Activated T-helper 2 cell treated with anti-CD3 and anti-CD28 coated beads, Interferon-gamma antibody, Interleukin-2, Interleukin-4, amounts not matched to agents 10 μg/mL and 5 μg/mL and 100 μg/mL, durations not matched to agents 14 hours and 24 hours and 36 hours (primary cell): ENCODE measurements around the gene AQP5. TPM values are rescaled to one million over a fixed set of nuclear protein-coding genes. Genes with fewer than 3 reads are reported as not detected.
"Not testable (repeated sequence)": the region's sequence is repeated elsewhere in the genome, so short reads cannot be mapped to it uniquely, and the experiment has no call there.

Experiments used
- DNase-seq: peaks from one replicate; pipeline ENCODE4 v3.0.0; 2021; ENCODE audit warnings: low spot score
- H3K27ac Mint-ChIP-seq: one replicate; pipeline ENCODE4 v1.8.0; 2021; ENCODE audit warnings: mixed read lengths
- H3K27me3 Mint-ChIP-seq: one replicate; pipeline ENCODE4 v1.8.0; 2021; ENCODE audit warnings: low read depth, mixed read lengths
- H3K36me3 Mint-ChIP-seq: one replicate; pipeline ENCODE4 v1.8.0; 2021; ENCODE audit warnings: low read depth, mixed read lengths
- H3K4me1 Mint-ChIP-seq: one replicate; pipeline ENCODE4 v1.8.0; 2021; ENCODE audit warnings: low read depth, mixed read lengths
- H3K4me3 Mint-ChIP-seq: one replicate; pipeline ENCODE4 v1.8.0; 2021; ENCODE audit warnings: low read depth, mild to moderate bottlenecking, moderate library complexity, mixed read lengths
- H3K9me3 Mint-ChIP-seq: one replicate; pipeline ENCODE4 v1.8.0; 2021; ENCODE audit warnings: mixed read lengths
- intact Hi-C: fragments of 100-400 bp; cut with micrococcal nuclease; formaldehyde crosslinking; loops from one replicate; pipeline ENCODE4 v1.15.1; 2023
- total RNA-seq: library from RNA; stranded (reverse); gene quantifications from 2 replicates; pipeline ENCODE4 v1.2.3, GENCODE V29; 2022

Gene AQP5
- total RNA-seq, 1 donor from 2014 or later, result not detected

GRCh38 chr12:49974677-49975317 lies 13.1 kb downstream of the AQP5 start:
- Mint-ChIP-seq H3K4me3 (no peak overlapping the region), H3K4me1 (peaks cover 1% of the 10 kb centered on the region), H3K36me3 (no peaks in the 10 kb centered on the region), H3K27ac (no peak overlapping the region), H3K27me3 (no peaks in the 10 kb centered on the region), H3K9me3 (no peaks in the 10 kb centered on the region)
- no peak for DNase-seq
- intact Hi-C loops, result no loop called here

GRCh38 chr12:49975318-49975761 lies 13.7 kb downstream of the AQP5 start:
- Mint-ChIP-seq H3K27me3 (no peaks in the 10 kb centered on the region), H3K4me1 (peaks cover 3% of the 10 kb centered on the region), H3K27ac (no peak overlapping the region), H3K4me3 (no peak overlapping the region), H3K9me3 (no peaks in the 10 kb centered on the region), H3K36me3 (no peaks in the 10 kb centered on the region)
- DNase-seq, result no peak
- intact Hi-C loops, result no loop called here

DNA sequence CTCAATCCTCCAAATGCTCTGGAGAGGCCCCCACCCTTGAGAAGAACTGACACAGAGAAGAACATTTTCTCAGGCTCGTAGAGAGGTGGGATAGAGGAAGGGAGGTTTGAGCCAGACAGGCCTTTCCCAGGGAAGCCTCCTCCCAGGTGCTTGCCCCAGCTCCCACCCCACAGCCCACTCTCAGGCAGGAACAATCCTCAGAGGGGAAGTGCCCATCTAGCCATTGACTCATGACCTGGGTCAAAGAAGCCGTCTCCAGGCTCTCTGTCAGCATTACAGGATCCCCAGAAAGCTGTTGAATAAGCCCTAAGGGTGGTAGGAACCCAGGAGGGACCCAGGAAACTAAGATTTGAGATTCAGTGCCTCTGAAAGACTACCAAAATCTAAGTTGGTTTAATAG lies 14.9 kb downstream of the AQP5 start:
- Mint-ChIP-seq H3K36me3 (no peaks in the 10 kb centered on the region), H3K9me3 (no peaks in the 10 kb centered on the region), H3K27me3 (no peaks in the 10 kb centered on the region), H3K4me3 (no peak overlapping the region), H3K4me1 (peaks cover 3% of the 10 kb centered on the region), H3K27ac (no peak overlapping the region)
- DNase-seq, result no peak
- intact Hi-C loops, result no loop called here

DNA sequence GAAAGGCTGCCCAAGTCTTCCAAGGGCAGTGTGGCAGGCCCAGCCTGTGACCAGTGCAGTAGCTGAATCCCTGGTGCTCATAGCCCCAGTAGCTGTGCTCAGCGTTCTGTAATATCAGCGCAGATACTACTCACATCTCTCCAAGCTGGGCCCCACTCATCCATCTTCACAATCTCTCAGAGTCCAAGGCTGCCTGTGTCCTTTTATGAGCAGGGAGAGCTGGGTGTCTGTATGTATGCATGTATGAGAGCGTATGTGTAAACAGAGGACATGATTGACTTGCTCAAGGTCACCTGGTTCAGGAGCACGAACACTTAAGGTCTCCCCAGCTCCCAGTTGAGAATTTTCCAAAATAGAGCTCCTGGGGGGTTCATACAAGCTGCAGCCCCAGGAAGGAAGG lies 16.5 kb downstream of the AQP5 start:
- peaks cover 3% of the 10 kb centered on the region for H3K4me1 Mint-ChIP-seq
- H3K27ac Mint-ChIP-seq, result no peak overlapping the region
- no peak overlapping the region for H3K4me3 Mint-ChIP-seq
- no peak for DNase-seq
- H3K36me3 Mint-ChIP-seq, result no peaks in the 10 kb centered on the region
- H3K27me3 Mint-ChIP-seq, result no peaks in the 10 kb centered on the region
- H3K9me3 Mint-ChIP-seq, result no peaks in the 10 kb centered on the region
- intact Hi-C loops, result no loop called here

- no peaks in the 10 kb centered on the region for H3K9me3 Mint-ChIP-seq
Measured at GRCh38 chr12:49979016-49979586, 17.4 kb downstream of the AQP5 start.

GRCh38 chr12:49979791-49980190 lies 18.1 kb downstream of the AQP5 start:
- Mint-ChIP-seq H3K4me3 (no peak overlapping the region), H3K27ac (no peak overlapping the region), H3K4me1 (peaks cover 5% of the 10 kb centered on the region), H3K36me3 (peaks cover 6% of the 10 kb centered on the region), H3K27me3 (no peaks in the 10 kb centered on the region), H3K9me3 (no peaks in the 10 kb centered on the region)
- intact Hi-C loops, result no loop called here
- DNase-seq, result no peak

More at GRCh38 chr12:49979016-49979586, 17.4 kb downstream of the AQP5 start:
- H3K27me3 Mint-ChIP-seq, result no peaks in the 10 kb centered on the region
- no peak overlapping the region for H3K4me3 Mint-ChIP-seq
- intact Hi-C loops, result no loop called here
- H3K36me3 Mint-ChIP-seq, result no peaks in the 10 kb centered on the region
- H3K27ac Mint-ChIP-seq, result no peak overlapping the region
- H3K4me1 Mint-ChIP-seq, result peaks cover 3% of the 10 kb centered on the region
- no peak for DNase-seq

DNA sequence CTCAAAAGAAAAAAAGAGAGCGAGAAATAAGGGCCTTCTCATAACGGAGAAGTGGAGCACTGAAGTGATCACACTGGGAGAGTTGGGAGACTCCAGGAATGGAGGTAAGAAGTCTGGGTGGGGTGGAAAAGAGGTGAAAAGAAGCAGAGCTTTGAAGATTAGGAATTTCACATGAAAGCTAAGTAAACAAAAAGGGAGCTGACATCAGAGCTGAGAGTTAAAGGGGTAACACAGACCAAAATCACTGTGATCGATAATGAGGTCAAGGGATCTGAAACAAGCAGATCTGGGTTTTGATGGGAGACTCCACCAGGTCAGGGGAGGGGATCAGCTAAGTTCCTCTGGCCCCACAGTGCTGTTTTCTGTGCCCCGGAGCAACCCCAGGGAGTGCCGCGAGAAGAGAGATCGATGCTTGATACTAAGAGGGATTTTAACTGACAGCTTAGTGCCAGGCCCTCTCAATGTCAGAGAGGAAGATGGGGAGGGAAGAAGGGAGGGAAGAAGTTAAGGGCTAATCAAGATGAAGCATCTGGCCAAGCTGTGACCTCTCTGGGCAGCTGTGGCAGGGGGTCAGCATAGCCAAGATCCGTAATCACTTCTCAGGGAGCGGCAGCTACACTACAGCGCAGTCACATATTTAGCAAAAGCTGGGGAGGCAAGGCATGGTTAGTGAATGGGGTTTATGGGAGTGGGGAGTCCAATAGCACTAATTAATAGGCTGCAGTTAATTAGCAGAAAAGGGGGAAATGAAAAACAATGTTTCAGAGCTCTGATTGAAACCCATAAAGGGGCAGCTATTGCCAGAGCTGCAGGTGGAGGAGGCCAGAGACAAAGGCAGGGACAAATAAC lies 19.1 kb downstream of the AQP5 start:
- no peak overlapping the region for H3K4me3 Mint-ChIP-seq
- H3K27ac Mint-ChIP-seq, result no peak overlapping the region
- peaks cover 5% of the 10 kb centered on the region for H3K4me1 Mint-ChIP-seq
- no peaks in the 10 kb centered on the region for H3K9me3 Mint-ChIP-seq
- no peaks in the 10 kb centered on the region for H3K27me3 Mint-ChIP-seq
- no peak for DNase-seq
- H3K36me3 Mint-ChIP-seq, result peaks cover 13% of the 10 kb centered on the region
- intact Hi-C loops, result no loop called here

DNA sequence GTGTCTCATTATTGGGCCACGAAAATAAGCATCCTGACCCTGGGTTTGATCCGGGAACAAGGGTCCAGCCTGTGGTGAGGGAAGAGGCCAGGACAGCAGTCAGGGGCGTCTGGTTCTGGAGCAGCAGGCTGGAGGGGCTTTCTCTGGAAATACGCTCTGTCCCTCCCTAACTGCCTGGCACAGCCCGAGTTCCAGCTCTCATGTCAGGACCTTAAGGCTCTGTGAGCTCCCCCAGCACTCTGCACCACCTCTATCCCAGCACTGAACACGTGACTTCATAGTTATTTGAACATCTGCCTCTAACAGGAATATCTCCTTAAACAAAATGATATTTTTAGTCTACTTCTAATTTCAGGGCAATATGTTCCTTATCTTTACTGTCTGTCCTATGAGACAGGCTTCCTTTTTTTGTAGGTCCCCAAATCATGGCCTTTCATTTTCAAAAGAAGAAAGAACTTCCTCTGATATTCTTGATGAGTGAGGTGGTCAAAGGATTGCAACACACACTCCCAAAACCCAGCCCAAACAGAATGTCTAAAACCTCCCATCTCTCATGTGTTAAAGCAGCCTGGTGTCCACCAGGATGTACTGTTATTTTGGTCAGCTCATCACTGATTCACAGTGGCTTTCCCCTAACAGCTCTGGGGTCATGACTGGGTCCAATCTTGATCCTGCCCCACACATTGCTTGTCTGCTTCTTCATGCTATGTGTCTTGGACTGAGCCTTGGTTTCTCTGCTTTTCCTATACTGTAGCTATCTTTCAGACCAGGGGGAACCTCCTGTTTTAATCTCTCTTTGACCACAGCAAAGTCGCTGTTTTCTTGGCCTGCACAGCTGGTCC lies 20.8 kb downstream of the AQP5 start:
- Mint-ChIP-seq H3K27ac (no peak overlapping the region), H3K27me3 (no peaks in the 10 kb centered on the region), H3K4me3 (no peak overlapping the region), H3K4me1 (peaks cover 8% of the 10 kb centered on the region), H3K36me3 (peaks cover 22% of the 10 kb centered on the region), H3K9me3 (no peaks in the 10 kb centered on the region)
- no peak for DNase-seq
- intact Hi-C loops, result no loop called here

GRCh38 chr12:49983892-49984291 lies 22.2 kb downstream of the AQP5 start:
- DNase-seq, result no peak
- peaks cover 34% of the 10 kb centered on the region for H3K36me3 Mint-ChIP-seq
- H3K4me3 Mint-ChIP-seq, result no peak overlapping the region
- H3K27me3 Mint-ChIP-seq, result no peaks in the 10 kb centered on the region
- H3K4me1 Mint-ChIP-seq, result peaks cover 8% of the 10 kb centered on the region
- no peaks in the 10 kb centered on the region for H3K9me3 Mint-ChIP-seq
- intact Hi-C loops, result no loop called here
- H3K27ac Mint-ChIP-seq, result no peak overlapping the region

- peaks cover 39% of the 10 kb centered on the region for H3K36me3 Mint-ChIP-seq
- peaks cover 8% of the 10 kb centered on the region for H3K4me1 Mint-ChIP-seq
- H3K9me3 Mint-ChIP-seq, result no peaks in the 10 kb centered on the region
- DNase-seq, result no peak
- no peak overlapping the region for H3K4me3 Mint-ChIP-seq
- H3K27ac Mint-ChIP-seq, result no peak overlapping the region
- no peaks in the 10 kb centered on the region for H3K27me3 Mint-ChIP-seq
- intact Hi-C loops, result no loop called here
Measured at GRCh38 chr12:49984476-49985359, 23.0 kb downstream of the AQP5 start.

DNA sequence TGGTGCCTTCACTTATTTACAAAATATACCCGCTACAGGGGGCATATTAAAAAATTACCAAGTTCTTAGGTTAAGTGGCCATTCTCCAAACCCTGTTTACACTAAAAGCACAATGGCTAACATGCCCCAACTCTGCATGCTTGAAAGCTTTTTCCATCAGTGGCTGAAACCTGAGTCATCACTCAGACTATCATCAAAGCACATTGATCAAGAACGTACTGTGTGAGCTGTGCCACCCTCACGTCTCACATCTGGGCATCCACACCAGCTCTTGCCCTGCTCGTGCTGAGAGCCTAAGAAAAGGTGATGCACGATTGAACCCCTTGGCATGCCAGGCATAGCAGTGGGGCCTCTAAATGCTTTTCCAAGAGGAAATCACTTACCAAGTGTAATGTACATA lies 24.3 kb downstream of the AQP5 start:
- DNase-seq, result no peak
- no peaks in the 10 kb centered on the region for H3K9me3 Mint-ChIP-seq
- H3K4me1 Mint-ChIP-seq, result peaks cover 5% of the 10 kb centered on the region
- intact Hi-C loops, result no loop called here
- no peaks in the 10 kb centered on the region for H3K27me3 Mint-ChIP-seq
- H3K27ac Mint-ChIP-seq, result peak overlapping the region; percentile 14
- H3K4me3 Mint-ChIP-seq, result no peak overlapping the region
- peaks cover 50% of the 10 kb centered on the region for H3K36me3 Mint-ChIP-seq

DNA sequence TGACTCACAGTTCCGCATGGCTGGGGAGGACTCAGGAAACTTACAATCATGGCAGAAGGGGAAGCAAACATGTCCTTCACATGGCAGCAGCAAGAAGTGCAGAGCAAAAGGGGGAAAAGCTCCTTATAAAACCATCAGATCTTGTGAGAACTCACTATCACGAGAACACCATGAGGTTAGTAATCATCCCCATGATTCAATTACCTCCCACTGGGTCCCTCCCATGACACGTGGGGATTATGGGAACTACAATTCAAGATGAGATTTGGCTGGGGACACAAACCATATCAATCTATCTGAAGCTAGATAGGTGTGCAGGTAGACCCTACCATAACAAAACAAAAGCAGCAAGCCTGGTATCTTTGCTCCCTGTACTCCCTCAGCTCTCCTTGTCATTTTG lies 24.8 kb downstream of the AQP5 start:
- H3K27ac Mint-ChIP-seq, result peak overlapping the region; percentile 64
- H3K36me3 Mint-ChIP-seq, result peaks cover 51% of the 10 kb centered on the region
- H3K27me3 Mint-ChIP-seq, H3K4me3 Mint-ChIP-seq, DNase-seq, intact Hi-C loops, H3K9me3 Mint-ChIP-seq, H3K4me1 Mint-ChIP-seq: not testable (repeated sequence)
